Renal cortex interstitium (tissue), 15 donors: ENCODE results near the gene TAF1B. TPM values are rescaled to one million over a fixed set of nuclear protein-coding genes. Genes with fewer than 3 reads are reported as not detected.

Experiments used
- DNase-seq, 11 donors: peaks; one replicate each; pipeline ENCODE4 v3.0.0-alpha.2; 2013; ENCODE audit warnings: low read depth in 9 of 11, low spot score in 4 of 11; ENCODE audit errors: extremely low read depth in 1 of 11
- long read RNA-seq, 16 experiments: transcript quantifications; one replicate each; lab custom pipeline, GENCODE V29; 2026
- polyA plus RNA-seq, 3 donors: library from polyadenylated mRNA; unstranded; fragments of 120-200 nt; gene quantifications; one replicate each; pipeline ENCODE4 v1.2.1, GENCODE V29; 2013; ENCODE audit not compliant: insufficient read length in 3 of 3

TAF1B gene
- 10 to 100 TPM; 25.3 to 34.1 (median 28.5) TPM for polyA plus RNA-seq
- long read RNA-seq, donor 1, partial matches to known transcripts, result 0 of 2 reads
- long read RNA-seq, donor 1, other reads (novel, unspliced or antisense), result 0 of 2 reads
- long read RNA-seq, donor 2, partial matches to known transcripts, result 0 of 4 reads
- long read RNA-seq, donor 2, other reads (novel, unspliced or antisense), result 0 of 4 reads
- long read RNA-seq, donor 3, partial matches to known transcripts, result 0 of 4 reads
- long read RNA-seq, donor 3, other reads (novel, unspliced or antisense), result 0 of 4 reads
- long read RNA-seq, donor 4, transcript TAF1B-201 (15 exons, 2,387 nt), result major isoform, 6 of 6 reads
- long read RNA-seq, donor 4, partial matches to known transcripts, result 0 of 6 reads
- long read RNA-seq, donor 4, other reads (novel, unspliced or antisense), result 0 of 6 reads
- long read RNA-seq, donor 5, result 0 reads
- long read RNA-seq, donor 6, partial matches to known transcripts, result 0 of 3 reads
- long read RNA-seq, donor 6, other reads (novel, unspliced or antisense), result 0 of 3 reads
- long read RNA-seq, donor 7, partial matches to known transcripts, result 0 of 3 reads
- long read RNA-seq, donor 7, other reads (novel, unspliced or antisense), result 0 of 3 reads
- long read RNA-seq, donor 8, transcript TAF1B-201 (15 exons, 2,387 nt), result major isoform, 5 of 6 reads
- long read RNA-seq, donor 8, partial matches to known transcripts, result 0 of 6 reads
- long read RNA-seq, donor 8, other reads (novel, unspliced or antisense), result 0 of 6 reads
- long read RNA-seq, donor 9, partial matches to known transcripts, result 0 of 4 reads
- long read RNA-seq, donor 9, other reads (novel, unspliced or antisense), result 0 of 4 reads
- long read RNA-seq, donor 10, partial matches to known transcripts, result 0 of 2 reads
- long read RNA-seq, donor 10, other reads (novel, unspliced or antisense), result 0 of 2 reads
- long read RNA-seq, donor 11, partial matches to known transcripts, result 0 of 1 reads
- long read RNA-seq, donor 11, other reads (novel, unspliced or antisense), result 0 of 1 reads
- long read RNA-seq, donor 12, partial matches to known transcripts, result 0 of 2 reads
- long read RNA-seq, donor 12, other reads (novel, unspliced or antisense), result 0 of 2 reads
- long read RNA-seq, donor 13, transcript TAF1B-201 (15 exons, 2,387 nt), result major isoform, 6 of 7 reads
- long read RNA-seq, donor 13, partial matches to known transcripts, result 0 of 7 reads
- long read RNA-seq, donor 13, other reads (novel, unspliced or antisense), result 0 of 7 reads
- long read RNA-seq, donor 14, partial matches to known transcripts, result 0 of 5 reads
- long read RNA-seq, donor 14, other reads (novel, unspliced or antisense), result 0 of 5 reads
- long read RNA-seq, donor 15, partial matches to known transcripts, result 0 of 2 reads
- long read RNA-seq, donor 15, other reads (novel, unspliced or antisense), result 0 of 2 reads
- long read RNA-seq, donor 16, transcript TAF1B-201 (15 exons, 2,387 nt), result major isoform, 7 of 7 reads
- long read RNA-seq, donor 16, partial matches to known transcripts, result 0 of 7 reads
- long read RNA-seq, donor 16, other reads (novel, unspliced or antisense), result 0 of 7 reads

GRCh38 chr2:9843229-9844035 lies at the start of gene TAF1B:
Gene TAF1B (plus strand): TSS chr2:9843474. CDS start chr2:9843542, 68 bp downstream.
- peak; percentile 89 to 94 (median 91) for DNase-seq

- no peak for DNase-seq
Measured at GRCh38 chr2:9793918-9794717, 49.2 kb upstream of the TAF1B start.

GRCh38 chr2:9795071-9795470 lies 48.2 kb upstream of the TAF1B start:
- no peak for DNase-seq

GRCh38 chr2:9796056-9797010 lies 46.9 kb upstream of the TAF1B start:
- DNase-seq, result no peak

- no peak for DNase-seq
Measured at GRCh38 chr2:9797086-9797485, 46.2 kb upstream of the TAF1B start.

- peak in 1 of 11 donors; percentile 35 for DNase-seq
Measured at GRCh38 chr2:9797681-9798556, 45.4 kb upstream of the TAF1B start.

- no peak for DNase-seq
Measured at GRCh38 chr2:9799011-9799596, 44.2 kb upstream of the TAF1B start.

GRCh38 chr2:9799729-9800632 lies 43.3 kb upstream of the TAF1B start:
- peak; percentile 33 to 80 (median 66) for DNase-seq

GRCh38 chr2:9800639-9800974 lies 42.7 kb upstream of the TAF1B start:
- DNase-seq, result no peak

GRCh38 chr2:9800975-9801726 lies 42.1 kb upstream of the TAF1B start:
- DNase-seq, result no peak

GRCh38 chr2:9802576-9802993 lies 40.7 kb upstream of the TAF1B start:
- DNase-seq, result no peak

- no peak for DNase-seq
Measured at GRCh38 chr2:9803023-9803805, 40.1 kb upstream of the TAF1B start.
